IMR-90 (cell line): ENCODE data around the gene TMEM30A.

Experiments used
- MXI1 ChIP-seq: IDR thresholded peaks from 2 replicates; pipeline ENCODE4 v1.6.1; 2012; ENCODE audit warnings: low read depth, mild to moderate bottlenecking, low read length, moderate library complexity, borderline replicate concordance
- POLR2A ChIP-seq: IDR thresholded peaks from 2 replicates; pipeline ENCODE4 v1.6.1; 2012; ENCODE audit warnings: mild to moderate bottlenecking, low read depth, low read length
- RAD21 ChIP-seq: IDR thresholded peaks from 2 replicates; pipeline ENCODE4 v1.6.1; 2012; ENCODE audit warnings: low read length, improper control_type of control experiment
- TF ChIP-seq, protein P1 (sequence below): conservative IDR thresholded peaks from 2 replicates; pipeline ENCODE4 v1.5.1; 2012; ENCODE audit warnings: mild to moderate bottlenecking, low read depth, low read length, improper control_type of control experiment
- TF ChIP-seq, protein P2 (sequence below): fragments of 150-350 bp; IDR thresholded peaks from 2 replicates; pipeline ENCODE4 v1.6.1; 2017; ENCODE audit warnings: mild to moderate bottlenecking, antibody characterized with exemption, low read length, low read depth

DNA sequence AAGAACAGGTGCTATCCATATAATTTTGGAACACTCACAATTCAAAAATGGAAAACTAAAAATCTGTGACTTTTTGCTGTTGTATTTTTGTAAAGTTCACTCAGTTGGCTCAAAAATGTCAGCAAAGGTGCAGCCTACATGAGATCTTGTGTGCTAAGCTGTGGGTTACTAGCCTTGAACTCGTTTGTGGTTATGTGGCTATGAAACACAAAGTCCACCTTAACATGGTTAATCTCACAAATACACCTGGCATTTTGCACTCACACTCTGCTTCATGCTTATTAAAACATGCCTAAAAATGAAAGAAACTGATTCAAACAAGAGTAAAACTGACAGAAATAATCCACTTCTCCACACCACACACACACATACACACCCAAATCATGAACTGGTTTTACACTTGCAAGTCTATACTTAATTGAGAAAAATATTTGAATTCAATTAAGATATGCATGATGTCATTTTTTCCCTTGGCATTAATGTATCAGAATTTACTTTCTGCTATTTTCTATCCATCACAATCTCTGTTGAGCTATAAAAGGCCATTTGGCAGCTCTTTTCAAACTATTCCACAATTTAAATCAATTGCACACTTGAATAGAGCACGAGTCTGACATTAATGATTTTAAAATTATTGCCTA lies 22.9 kb upstream of the TMEM30A start:
- TF ChIP-seq, protein P1, sequence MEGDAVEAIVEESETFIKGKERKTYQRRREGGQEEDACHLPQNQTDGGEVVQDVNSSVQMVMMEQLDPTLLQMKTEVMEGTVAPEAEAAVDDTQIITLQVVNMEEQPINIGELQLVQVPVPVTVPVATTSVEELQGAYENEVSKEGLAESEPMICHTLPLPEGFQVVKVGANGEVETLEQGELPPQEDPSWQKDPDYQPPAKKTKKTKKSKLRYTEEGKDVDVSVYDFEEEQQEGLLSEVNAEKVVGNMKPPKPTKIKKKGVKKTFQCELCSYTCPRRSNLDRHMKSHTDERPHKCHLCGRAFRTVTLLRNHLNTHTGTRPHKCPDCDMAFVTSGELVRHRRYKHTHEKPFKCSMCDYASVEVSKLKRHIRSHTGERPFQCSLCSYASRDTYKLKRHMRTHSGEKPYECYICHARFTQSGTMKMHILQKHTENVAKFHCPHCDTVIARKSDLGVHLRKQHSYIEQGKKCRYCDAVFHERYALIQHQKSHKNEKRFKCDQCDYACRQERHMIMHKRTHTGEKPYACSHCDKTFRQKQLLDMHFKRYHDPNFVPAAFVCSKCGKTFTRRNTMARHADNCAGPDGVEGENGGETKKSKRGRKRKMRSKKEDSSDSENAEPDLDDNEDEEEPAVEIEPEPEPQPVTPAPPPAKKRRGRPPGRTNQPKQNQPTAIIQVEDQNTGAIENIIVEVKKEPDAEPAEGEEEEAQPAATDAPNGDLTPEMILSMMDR: no peak
- TF ChIP-seq POLR2A (no peak), RAD21 (no peak), MXI1 (no peak)
- TF ChIP-seq, protein P2, sequence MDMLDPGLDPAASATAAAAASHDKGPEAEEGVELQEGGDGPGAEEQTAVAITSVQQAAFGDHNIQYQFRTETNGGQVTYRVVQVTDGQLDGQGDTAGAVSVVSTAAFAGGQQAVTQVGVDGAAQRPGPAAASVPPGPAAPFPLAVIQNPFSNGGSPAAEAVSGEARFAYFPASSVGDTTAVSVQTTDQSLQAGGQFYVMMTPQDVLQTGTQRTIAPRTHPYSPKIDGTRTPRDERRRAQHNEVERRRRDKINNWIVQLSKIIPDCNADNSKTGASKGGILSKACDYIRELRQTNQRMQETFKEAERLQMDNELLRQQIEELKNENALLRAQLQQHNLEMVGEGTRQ: no peak
